GM18499 (cell line): ENCODE results near the gene CXCL14.

ENCODE experiments used
- ATAC-seq: cut with Tn5 transposase; IDR thresholded peaks from one replicate; pipeline ENCODE4 v1.9.1; 2021; ENCODE audit warnings: moderate number of reproducible peaks; ENCODE audit not compliant: insufficient read depth, unreplicated experiment

The CXCL14 gene, protein sequence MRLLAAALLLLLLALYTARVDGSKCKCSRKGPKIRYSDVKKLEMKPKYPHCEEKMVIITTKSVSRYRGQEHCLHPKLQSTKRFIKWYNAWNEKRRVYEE

DNA sequence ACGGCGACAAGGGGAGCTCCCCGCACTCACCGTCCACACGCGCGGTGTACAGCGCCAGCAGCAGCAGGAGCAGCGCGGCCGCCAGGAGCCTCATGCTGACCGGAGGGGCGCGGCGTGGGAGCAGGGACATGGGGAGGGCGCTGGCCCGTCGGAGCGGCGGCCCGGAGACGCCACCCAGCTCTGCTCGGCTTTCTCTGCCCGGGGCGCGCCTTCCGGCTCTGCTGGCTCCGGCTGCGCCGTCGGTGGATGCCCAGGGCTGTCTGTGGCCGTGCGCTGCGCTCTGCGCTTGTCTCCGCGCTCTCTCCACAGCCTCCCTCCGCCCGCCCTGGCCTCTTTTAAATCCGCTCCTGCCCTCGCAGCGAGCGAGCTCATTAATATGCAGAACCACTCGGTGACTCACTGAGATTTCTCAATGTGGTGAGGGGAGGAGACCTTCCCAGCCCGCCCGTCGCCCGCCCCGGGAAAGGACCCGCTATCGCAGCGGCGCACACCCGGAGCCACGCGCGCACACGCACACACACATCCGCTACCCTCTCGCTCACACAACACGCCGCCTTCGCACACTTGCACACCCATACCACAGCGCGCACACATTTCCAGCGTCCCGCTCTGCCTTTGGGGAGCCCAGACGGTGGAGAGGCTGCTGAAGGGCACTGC is at the start of gene CXCL14:
Gene CXCL14 (minus strand): TSS at position 307 of the 657 bp plus-strand sequence. CDS start 213 bp downstream, at position 94.
- ATAC-seq, result no peak

DNA sequence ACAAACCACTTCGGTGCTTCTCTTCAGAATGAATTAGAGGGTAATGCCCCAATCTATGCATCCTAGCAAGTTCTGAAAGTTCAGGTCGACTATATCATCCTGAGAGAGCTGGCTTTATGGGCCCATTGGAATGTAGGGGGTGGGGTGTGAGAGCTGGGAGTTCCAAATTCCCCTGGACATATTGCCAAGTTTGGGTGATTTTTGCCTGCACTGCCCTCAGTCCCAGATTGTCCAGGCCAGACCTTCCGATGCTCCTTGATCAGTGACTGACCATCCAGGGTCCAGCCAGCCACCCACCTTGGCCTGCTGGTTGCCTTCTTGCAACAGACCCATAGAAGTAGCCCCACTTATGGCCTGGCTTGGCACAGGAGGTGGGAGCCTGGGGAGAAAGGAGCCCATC is 47.8 kb upstream of the CXCL14 start:
- ATAC-seq, result no peak

DNA sequence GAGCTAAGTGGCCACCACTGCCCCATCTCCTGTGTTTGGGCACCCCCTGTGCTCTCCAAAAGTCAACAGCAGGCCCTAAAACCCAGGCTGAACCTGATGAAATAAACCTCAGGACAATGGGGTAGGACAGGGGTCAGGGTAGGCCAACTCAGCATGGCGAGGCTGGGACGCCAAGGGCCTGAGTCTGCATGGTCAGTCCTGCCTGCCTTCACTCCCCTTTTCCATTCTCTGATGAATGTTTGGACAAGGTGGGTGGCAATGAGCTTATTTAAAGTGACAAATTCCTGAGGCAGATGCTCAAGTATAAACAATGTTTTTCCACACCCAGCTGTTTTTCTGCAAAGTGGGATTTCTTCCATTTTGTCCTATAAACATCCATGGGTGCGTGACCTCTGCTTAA is 47.2 kb upstream of the CXCL14 start:
- ATAC-seq, result no peak

DNA sequence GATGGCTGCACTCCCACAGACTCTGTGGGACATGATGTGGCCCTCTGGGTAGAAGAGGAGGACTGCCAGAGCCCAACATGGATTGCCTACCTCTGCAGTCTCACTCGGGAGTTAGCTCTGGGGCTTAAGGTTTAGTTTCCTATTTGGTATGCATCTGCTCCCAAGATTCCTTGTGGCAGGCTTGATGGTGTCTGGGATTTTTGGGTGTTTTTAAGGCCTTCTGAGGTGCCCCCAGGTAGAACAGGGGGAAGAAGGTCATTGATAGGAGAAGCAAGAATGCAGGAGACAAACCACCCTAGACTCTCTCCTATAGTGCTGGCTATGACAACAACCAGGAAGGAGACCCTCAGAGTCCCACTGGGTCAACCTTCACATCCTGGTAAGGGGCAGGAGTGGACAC is 46.7 kb upstream of the CXCL14 start:
- no peak for ATAC-seq

DNA sequence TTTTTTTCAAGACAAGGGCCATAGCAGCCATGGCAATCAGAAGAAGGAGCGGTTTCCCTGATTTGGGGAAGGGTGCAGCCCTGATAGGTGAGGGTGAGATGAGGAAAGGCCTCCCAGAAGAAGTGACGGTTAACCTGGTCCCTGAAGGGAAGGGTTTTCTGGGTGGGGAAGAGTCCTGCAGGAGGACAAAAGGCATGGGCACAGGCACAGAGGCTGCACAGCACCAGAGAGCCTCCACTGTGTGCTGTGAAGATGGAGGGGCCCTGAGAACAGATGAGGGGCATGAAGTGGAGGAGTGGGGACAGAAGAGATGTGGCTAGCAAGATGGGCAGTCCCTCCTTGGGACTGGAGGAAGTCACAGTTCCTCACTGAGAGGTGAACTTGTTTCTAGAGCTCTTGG is 46.3 kb upstream of the CXCL14 start:
- no peak for ATAC-seq

DNA sequence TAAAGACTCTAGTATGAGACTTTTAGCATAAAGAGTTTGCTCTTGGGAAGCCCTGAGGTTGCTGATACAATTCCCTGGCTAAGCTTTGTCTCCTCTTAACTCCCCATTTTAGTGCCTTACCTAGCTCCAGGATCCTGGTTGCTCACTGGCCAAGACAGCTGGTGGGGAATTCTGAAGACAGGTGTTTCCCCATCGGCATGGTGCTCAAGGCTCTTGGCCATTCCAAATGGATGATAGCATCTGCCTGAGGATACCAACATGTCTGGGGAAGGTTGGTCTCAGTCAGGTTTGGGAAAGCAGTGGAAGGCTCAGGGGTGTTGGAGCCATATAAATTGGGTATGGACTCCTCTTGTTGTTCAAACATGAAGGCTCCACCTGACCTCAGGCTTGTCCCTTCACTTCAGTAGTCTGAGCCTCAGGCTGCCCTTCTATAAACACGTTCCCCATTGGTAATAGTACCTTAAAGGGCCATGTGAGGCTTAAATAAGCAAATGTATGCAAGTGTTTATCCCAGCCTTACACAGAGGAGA is 44.5 kb upstream of the CXCL14 start:
- ATAC-seq, result no peak

DNA sequence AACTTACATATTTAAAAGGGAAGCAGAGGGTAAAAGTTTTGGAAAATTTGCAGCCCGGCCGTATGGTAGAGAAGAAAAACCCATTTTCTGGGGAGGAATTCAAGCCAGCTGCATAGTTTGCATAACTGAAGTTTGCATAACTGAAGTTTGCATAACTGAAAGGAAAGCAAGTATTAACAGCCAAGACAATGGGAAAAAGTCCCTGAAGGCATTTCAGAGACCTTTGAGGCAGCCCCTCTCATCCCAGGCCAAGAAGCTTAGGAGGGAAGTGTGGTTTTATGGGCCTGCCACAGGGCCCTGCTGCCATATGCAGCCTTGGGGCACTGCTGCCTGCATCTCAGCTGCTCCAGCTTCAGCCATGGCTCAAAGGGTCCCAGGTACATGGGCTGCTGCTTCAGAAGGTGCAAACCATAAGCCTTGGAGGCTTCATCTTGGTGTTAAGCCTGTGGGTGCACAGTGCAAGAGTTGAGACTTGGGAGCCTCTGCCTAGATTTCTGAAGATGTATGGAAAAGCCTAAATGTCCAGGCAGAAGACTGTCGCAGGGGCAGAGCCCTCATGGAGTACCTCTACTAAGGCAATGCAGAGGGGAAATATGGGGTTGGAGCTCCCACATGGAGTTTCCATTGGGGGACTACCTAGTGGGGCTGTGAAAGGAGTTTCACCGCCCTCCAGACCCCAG is 36.9 kb upstream of the CXCL14 start:
- no peak for ATAC-seq

DNA sequence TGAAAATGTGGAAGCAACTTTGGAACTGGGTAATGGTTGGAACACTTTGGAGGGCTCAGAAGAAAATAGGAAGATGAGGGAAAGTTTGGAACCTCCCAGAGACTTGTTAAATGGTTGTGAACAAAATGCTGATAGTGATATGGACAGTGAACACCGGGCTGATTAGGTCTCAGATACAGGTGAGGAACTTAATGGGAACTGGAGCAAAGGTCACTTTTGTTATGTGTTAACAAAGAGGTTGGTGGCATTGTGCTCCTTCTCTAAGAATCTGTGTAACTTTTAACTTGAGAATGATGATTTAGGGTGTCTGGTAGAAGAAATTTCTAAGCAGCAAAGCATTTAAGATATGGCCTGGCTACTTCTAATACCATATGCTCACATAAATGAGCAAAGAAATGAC is 36.4 kb upstream of the CXCL14 start:
- no peak for ATAC-seq

DNA sequence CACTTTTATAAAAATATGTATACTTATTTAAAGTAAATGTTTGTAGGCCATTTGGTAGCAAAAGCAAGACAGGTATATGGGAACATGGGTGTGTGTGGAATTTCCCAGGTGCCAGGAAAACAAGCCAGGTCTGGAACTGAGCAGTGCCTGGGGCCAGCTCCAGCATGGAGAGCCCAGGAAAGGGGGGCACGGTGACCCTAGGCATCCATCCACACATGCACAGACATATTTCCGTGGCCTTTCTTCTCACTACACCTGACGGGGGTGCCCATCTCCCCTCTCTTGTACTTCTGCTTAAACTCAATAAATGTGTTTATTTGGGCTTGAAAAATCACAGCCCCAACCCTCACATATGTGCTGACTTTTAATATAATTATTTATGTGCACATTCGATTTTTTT is 31.2 kb upstream of the CXCL14 start:
- ATAC-seq, result no peak

DNA sequence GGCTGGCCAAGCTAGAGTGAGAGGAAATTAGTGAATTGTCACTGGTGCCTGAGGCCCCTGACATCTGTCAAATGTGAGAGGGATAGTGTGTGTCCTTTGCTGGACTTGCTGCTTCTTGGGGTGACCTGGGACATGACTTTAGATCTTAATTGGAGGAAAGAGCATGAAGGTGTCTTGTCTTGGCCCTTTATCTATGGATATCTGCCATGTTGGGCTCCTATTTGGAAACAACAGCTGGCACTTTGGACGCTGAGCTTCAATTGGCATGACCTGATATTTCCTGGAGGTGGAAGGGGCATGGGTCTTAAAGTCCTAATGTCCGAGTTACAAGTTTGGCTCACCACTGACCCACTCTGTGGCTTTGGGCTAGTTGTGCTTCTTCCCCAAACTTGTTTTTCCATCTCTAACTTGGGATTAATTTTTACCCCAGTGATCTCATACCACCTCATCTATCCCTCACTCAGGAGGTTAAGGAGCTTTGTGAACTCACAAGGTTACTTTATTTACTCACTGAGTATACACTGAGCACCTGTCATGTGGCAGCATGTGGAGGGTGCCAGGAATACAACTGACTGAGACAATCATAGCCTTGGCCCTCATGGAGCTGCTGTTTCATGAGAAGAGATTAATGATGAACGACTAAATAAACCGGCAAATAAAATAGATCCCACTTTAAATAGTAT is 30.1 kb upstream of the CXCL14 start:
- no peak for ATAC-seq

DNA sequence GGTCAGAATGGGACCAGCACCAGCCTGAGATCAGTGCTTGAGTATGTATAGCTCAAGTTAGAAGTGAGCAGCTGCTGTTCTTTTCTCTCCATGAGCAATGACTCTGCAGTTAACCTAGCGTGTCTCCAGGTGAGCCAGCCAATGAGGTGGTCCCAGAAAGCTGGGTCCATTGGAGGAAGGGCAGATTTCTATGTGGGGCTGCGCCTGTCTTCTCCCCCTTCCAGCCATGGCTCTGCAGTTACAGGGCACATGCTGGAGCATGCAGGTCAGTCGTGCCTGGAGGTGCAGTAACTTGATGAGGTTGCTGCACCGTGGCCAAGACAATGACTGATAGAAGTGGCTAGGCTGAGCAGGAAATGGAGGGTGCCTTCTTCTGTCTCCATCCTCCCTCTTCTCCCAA is 29.6 kb upstream of the CXCL14 start:
- ATAC-seq, result no peak

DNA sequence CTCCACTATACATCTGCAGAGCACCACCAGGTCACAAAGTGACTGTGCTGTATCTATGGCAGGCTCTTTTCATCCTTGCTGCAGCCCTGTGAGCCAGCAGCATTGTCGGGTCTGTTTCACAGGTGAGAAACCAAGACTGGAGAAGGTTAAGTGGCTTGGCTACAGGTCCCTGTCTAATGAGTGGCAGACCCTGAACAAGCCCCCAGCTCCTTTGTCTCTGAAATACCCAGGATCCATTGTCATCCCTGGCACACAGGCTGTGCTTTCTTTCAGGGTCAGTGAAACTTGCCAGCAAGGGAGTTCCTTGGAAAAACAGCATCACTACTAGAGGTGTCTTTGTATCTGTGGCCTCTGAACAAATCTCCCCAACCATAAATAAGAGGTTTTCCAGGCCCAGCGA is 27.6 kb upstream of the CXCL14 start:
- no peak for ATAC-seq

DNA sequence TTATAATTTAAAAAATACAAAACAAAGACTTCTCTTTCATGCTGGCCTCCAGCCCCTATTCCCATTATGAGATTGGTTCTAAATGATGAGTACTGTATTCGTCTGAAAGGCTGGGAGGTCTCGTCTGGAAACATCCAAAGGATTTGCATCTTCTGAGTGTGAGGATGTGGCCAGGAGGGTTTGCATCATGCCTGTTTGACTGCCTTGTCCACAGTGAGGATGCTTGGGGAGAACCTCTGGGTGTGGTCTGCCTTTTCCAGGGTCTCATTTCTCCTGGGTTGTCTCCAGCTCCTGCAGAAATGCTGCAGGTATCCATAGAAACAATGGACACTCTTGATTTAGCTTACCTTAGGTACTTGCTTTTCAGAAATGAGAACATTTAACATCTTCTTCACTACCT is 26.4 kb upstream of the CXCL14 start:
- ATAC-seq, result no peak

DNA sequence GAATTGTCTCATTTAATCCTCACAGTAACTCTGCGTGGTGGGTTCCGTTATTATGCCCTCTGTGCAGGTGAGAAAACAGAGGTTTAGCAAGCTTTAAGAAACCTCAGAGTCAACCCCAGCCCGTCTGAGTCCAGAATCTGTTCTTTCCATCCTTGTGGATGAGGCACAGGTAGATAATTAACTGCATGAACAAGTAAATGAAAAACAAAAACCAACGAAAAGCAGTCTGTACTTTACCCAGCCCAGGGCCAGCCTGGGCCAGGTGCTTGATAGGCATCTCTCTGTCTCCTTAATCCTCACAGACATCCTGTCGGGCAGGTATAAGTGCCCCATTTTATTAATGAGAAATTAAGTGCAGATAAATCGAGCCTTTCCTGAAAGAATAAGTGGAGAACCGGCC is 25.3 kb upstream of the CXCL14 start:
- ATAC-seq, result no peak

DNA sequence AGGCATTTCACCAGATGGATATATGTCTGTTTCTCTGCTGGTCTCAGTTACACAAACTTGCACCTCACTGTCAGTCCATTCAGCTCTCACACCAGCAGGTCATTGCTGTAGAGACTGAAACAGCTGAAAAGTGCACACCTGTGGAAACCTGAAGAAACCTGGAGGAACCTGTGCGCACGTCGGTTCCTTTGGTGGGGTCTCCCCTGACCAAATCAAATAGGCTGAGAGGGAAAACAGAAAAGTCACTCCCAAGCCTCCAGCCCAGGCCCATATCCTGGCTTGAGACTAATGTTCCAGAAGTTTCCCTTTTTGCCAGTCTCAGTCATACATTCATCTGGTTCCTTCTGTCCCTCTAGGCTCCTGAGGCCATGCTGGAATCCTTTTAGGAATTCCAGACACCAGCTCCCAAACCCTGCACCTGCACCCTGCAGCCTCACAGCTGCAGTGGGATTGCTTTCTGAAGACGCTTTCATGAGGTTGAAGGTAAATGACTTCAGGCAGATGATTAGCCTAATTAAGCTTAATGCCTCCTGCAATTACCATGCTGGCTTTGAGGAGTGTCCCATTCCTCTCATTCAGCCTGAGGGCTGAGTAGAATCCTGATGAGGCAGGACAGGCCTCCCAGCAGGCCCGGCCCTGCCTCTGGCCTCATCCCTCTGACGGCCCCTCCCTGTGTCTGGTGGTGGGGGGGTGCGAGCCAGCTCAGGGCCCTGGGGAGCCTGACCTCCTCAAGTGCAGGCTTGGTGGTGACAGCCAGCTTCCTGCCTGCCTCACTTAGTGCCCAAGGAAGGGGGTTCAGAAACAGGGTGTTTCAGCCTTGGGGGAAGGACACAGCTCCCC is 24.3 kb upstream of the CXCL14 start:
- ATAC-seq, result no peak

DNA sequence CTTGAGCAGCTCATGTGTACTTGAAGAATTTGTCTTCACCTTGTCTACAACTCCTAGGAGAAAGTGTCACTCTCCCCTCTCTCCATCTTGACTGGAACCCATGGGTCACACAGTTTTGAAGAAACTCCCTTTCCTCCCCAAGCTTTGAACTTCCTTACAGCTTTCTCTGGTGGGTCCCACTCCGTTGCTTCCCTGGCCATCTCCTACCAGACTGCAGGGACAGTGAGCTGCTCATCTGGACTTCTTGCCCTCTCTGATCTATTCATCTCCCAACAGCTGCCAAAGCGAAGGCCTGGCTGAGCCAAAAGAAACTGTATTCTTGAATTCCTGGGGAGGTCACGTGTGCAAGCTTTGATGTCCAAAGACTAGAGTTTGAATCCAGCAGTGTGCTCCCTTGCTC is 22.7 kb upstream of the CXCL14 start:
- ATAC-seq, result no peak

DNA sequence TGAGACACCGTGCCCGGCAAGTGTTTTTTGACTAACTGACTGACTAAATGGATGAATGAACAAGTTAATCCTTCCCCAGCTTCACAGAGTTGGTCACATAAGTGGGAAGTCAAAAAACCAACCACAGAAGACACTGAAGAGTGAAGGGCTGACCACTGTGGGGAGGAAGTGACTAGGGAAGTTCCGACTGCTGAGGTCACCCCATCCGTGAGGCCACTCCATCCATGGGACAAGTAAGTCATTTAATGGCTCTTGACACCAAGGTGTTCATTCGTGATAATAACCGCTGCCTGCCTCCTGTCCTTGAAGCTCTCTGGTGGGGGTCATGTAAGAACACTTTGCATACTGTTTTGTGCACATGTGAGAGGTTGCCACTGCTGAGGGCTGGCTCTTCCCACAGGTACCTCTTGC is 22.2 kb upstream of the CXCL14 start:
- ATAC-seq, result no peak

DNA sequence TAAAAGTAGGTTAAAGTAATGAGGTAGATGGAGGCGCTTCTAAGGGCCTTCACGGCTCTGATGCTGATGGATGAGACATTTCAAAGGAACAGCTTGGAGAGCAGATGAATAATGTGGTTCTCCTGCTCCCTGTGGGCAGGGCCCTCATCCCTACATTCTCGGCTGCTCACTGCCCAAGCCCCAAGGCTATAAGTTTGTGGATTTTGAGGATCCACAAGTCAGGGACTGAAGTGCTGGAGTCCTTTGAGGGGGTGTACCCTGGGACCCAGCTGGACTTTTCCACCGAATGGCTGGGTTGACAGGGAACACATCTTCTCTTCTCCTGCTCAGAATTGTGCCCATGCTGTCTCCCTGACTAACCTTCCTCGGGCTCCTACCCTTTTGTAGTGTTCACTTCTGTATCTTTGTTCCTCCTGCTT is 21.4 kb upstream of the CXCL14 start:
- ATAC-seq, result no peak

DNA sequence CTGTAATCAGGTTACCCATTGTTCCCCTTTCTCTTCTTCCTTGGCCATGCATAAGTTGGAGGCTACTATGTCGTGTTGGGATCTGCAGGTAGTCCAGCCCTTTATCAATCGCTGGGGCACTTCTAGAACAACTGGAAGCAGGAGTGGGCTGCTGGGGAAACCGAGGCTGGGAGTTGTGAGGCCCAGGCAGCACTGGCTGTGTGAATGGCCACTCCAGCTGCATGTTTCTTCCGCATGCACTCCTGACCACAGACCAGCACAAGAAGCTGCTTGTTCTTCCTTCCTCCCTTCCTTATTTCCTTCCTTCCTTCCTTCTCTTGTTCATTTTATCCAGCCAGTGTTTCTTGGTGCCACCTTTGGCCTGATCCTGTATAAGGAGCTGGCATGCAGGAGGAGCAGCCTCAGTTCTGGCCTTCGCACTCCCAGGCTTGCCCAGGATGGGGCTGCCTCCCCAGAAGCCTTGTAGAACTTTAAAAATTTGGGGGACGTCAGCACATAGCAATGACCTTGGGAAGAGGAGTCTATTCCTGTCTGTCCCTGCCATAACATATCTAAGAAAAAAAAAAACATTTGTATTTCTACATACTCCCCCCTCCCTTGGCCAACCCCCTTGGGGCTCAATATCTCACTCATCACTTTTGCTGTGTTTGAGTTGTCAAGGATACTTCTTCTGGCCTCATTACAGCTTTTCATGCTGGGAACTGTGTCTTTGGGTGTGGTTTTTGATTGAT is 20.8 kb upstream of the CXCL14 start:
- no peak for ATAC-seq
